Hepatocyte (in vitro differentiated cells): Measurements from ENCODE around the gene TMEM244. TPM values are rescaled to one million over a fixed set of nuclear protein-coding genes. Genes with fewer than 3 reads are reported as not detected.

Experiments
- DNase-seq: peaks from one replicate; pipeline ENCODE4 v3.0.0-alpha.2; 2016; ENCODE audit warnings: low spot score
- H2AFZ ChIP-seq: fragments of 200-600 bp; sonication (generic); 2 replicates; pipeline ENCODE4 v1.6.0; 2016; ENCODE audit warnings: antibody characterized with exemption, mild to moderate bottlenecking
- H3K27ac ChIP-seq: fragments of 200-600 bp; sonication (generic); 2 replicates; pipeline ENCODE4 v1.5.1; 2016; ENCODE audit warnings: mild to moderate bottlenecking
- H3K27me3 ChIP-seq: fragments of 200-600 bp; sonication (generic); 2 replicates; pipeline ENCODE4 v1.6.1; 2016
- H3K36me3 ChIP-seq: fragments of 200-600 bp; sonication (generic); replicated peaks from 2 replicates; pipeline ENCODE4 v1.5.1; 2016; ENCODE audit warnings: low read depth; ENCODE audit not compliant: insufficient read depth
- H3K4me1 ChIP-seq: fragments of 200-600 bp; sonication (generic); 2 replicates; pipeline ENCODE4 v1.5.1; 2016; ENCODE audit warnings: mild to moderate bottlenecking, moderate library complexity; ENCODE audit not compliant: insufficient read depth
- H3K4me2 ChIP-seq: fragments of 200-600 bp; sonication (generic); 2 replicates; pipeline ENCODE4 v1.6.0; 2016
- H3K4me3 ChIP-seq: fragments of 200-600 bp; sonication (generic); 2 replicates; pipeline ENCODE4 v1.5.1; 2016; ENCODE audit warnings: mild to moderate bottlenecking
- H3K79me2 ChIP-seq: fragments of 200-600 bp; sonication (generic); 2 replicates; pipeline ENCODE4 v1.6.0; 2017; ENCODE audit warnings: mild to moderate bottlenecking
- H3K9me2 ChIP-seq: fragments of 200-600 bp; sonication (generic); replicated peaks from 2 replicates; pipeline ENCODE4 v1.6.0; 2017; ENCODE audit warnings: mild to moderate bottlenecking; ENCODE audit not compliant: insufficient read depth
- H3K9me3 ChIP-seq: fragments of 200-600 bp; sonication (generic); 2 replicates; pipeline ENCODE4 v1.5.1; 2016; ENCODE audit warnings: low read depth, mild to moderate bottlenecking
- H4K20me1 ChIP-seq: fragments of 200-600 bp; sonication (generic); 2 replicates; pipeline ENCODE4 v1.6.0; 2016; ENCODE audit warnings: mild to moderate bottlenecking; ENCODE audit not compliant: insufficient read depth, poor library complexity, severe bottlenecking
- EZH2 ChIP-seq: fragments of 200-600 bp; sonication (generic); IDR thresholded peaks from 2 replicates; pipeline ENCODE4 v1.6.1; 2016; ENCODE audit warnings: antibody characterized with exemption, mild to moderate bottlenecking, borderline replicate concordance
- EZH2phosphoT487 ChIP-seq: fragments of 200-600 bp; sonication (generic); IDR thresholded peaks from one replicate; pipeline ENCODE4 v1.6.1; 2018; ENCODE audit warnings: antibody characterized with exemption, mild to moderate bottlenecking, low read depth, moderate library complexity; ENCODE audit not compliant: unreplicated experiment, severe bottlenecking
- WGBS: methylation state at CpG from one replicate; pipeline ENCODE4 v1.1.6; 2016; ENCODE audit warnings: low lambda C conversion rate; ENCODE audit errors: missing lambda C conversion rate; 5-methylcytosine and 5-hydroxymethylcytosine counted together
- polyA plus RNA-seq: library from polyadenylated mRNA; unstranded; fragments of >200 nt; fragmentation: Nextera tagmentation; extraction: Ambion mirVana; gene quantifications from 2 replicates; pipeline ENCODE4 v1.2.1, GENCODE V29; 2016
- total RNA-seq: library from RNA; depleted of rRNA; stranded (reverse); fragments of >200 nt; gene quantifications from 2 replicates; pipeline ENCODE4 v1.2.3, GENCODE V29; 2014
- TF ChIP-seq, protein P1 (sequence below): fragments of 200-600 bp; sonication (generic); IDR thresholded peaks from 2 replicates; pipeline ENCODE4 v1.5.1; 2016; ENCODE audit warnings: antibody characterized with exemption, mild to moderate bottlenecking; ENCODE audit not compliant: poor library complexity

Gene TMEM244
- total and polyA plus RNA-seq, 2 experiments from 2014 or later: not detected

GRCh38 chr6:129849456-129849855 lies 11.7 kb downstream of the TMEM244 start:
- no peaks in the 10 kb centered on the region for H3K79me2 ChIP-seq
- no peaks in the 10 kb centered on the region for H3K27me3 ChIP-seq
- H4K20me1 ChIP-seq: no peaks in the 10 kb centered on the region
- no peak for DNase-seq
- no peak overlapping the region for H3K4me2 ChIP-seq
- no peaks in the 10 kb centered on the region for H3K9me3 ChIP-seq
- H3K36me3 ChIP-seq: no peaks in the 10 kb centered on the region
- TF ChIP-seq EZH2 (no peak), EZH2phosphoT487 (no peak)
- TF ChIP-seq, protein P1, sequence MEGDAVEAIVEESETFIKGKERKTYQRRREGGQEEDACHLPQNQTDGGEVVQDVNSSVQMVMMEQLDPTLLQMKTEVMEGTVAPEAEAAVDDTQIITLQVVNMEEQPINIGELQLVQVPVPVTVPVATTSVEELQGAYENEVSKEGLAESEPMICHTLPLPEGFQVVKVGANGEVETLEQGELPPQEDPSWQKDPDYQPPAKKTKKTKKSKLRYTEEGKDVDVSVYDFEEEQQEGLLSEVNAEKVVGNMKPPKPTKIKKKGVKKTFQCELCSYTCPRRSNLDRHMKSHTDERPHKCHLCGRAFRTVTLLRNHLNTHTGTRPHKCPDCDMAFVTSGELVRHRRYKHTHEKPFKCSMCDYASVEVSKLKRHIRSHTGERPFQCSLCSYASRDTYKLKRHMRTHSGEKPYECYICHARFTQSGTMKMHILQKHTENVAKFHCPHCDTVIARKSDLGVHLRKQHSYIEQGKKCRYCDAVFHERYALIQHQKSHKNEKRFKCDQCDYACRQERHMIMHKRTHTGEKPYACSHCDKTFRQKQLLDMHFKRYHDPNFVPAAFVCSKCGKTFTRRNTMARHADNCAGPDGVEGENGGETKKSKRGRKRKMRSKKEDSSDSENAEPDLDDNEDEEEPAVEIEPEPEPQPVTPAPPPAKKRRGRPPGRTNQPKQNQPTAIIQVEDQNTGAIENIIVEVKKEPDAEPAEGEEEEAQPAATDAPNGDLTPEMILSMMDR: no peak
- no peak overlapping the region for H2AFZ ChIP-seq
- H3K9me2 ChIP-seq: no peaks in the 10 kb centered on the region
- WGBS: 94% methylated on average over 3 of the region's 3 CpGs
- H3K27ac ChIP-seq: no peak overlapping the region
- no peaks in the 10 kb centered on the region for H3K4me1 ChIP-seq
- no peak overlapping the region for H3K4me3 ChIP-seq

- H3K27ac ChIP-seq: no peak overlapping the region
- no peaks in the 10 kb centered on the region for H3K36me3 ChIP-seq
- H4K20me1 ChIP-seq: no peaks in the 10 kb centered on the region
- no peaks in the 10 kb centered on the region for H3K27me3 ChIP-seq
- DNase-seq: no peak
- H2AFZ ChIP-seq: no peak overlapping the region
- H3K4me1 ChIP-seq: no peaks in the 10 kb centered on the region
- H3K79me2 ChIP-seq: no peaks in the 10 kb centered on the region
- TF ChIP-seq EZH2 (no peak), EZH2phosphoT487 (no peak)
- TF ChIP-seq, protein P1: no peak
- H3K4me2 ChIP-seq: no peak overlapping the region
- H3K4me3 ChIP-seq: no peak overlapping the region
- H3K9me3 ChIP-seq: no peaks in the 10 kb centered on the region
- H3K9me2 ChIP-seq: no peaks in the 10 kb centered on the region
These were observed 14.4 kb downstream of the TMEM244 start for GRCh38 chr6:129846761-129847160.

DNA sequence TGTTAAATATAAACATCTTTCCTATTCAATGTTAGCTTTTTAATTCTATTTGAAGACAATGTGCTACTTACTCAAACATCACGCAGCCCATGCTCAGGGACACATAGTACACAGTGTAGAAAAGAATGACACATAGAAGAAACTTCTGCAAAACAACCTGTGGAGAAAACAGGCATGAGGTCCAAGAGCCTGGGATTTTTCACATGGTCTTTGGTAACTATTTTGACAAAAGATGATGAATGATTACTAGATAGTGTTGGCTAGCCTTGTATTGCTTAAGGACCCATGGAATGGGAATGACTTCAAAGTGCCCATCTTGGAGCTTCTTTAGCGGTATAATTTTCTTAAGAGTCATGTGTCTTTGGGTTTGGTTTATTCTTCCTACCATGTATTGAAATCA lies 15.4 kb downstream of the TMEM244 start:
- Histone ChIP-seq H3K4me2 (no peak overlapping the region), H3K9me3 (no peaks in the 10 kb centered on the region), H3K4me3 (no peak overlapping the region), H4K20me1 (no peaks in the 10 kb centered on the region), H3K36me3 (no peaks in the 10 kb centered on the region), H3K9me2 (no peaks in the 10 kb centered on the region), H3K4me1 (no peaks in the 10 kb centered on the region), H3K27me3 (no peaks in the 10 kb centered on the region), H2AFZ (no peak overlapping the region), H3K27ac (no peak overlapping the region), H3K79me2 (no peaks in the 10 kb centered on the region)
- no peak for DNase-seq
- no peak for TF ChIP-seq EZH2
- TF ChIP-seq, protein P1: no peak
- TF ChIP-seq EZH2phosphoT487: no peak
- 97% methylated on average over 2 of the region's 2 CpGs for WGBS
